HFFc6 (cell line): ENCODE data around the gene PTPN11. TPM values are rescaled to one million over a fixed set of nuclear protein-coding genes. Genes with fewer than 3 reads are reported as not detected.

Experiments
- DNase-seq: peaks from one replicate; pipeline ENCODE4 v3.0.0-alpha.2; 2018
- H3K27ac Mint-ChIP-seq: 2 replicates; pipeline ENCODE4 v1.8.0; 2020; ENCODE audit warnings: mild to moderate bottlenecking, mixed read lengths
- H3K27me3 Mint-ChIP-seq: 2 replicates; pipeline ENCODE4 v1.8.0; 2021; ENCODE audit warnings: mild to moderate bottlenecking, moderate library complexity, mixed read lengths; ENCODE audit not compliant: insufficient read depth
- H3K36me3 Mint-ChIP-seq: 2 replicates; pipeline ENCODE4 v1.8.0; 2021; ENCODE audit warnings: low read depth, mixed read lengths
- H3K4me1 Mint-ChIP-seq: 2 replicates; pipeline ENCODE4 v1.8.0; 2020; ENCODE audit warnings: low read depth, mixed read lengths
- H3K4me3 Mint-ChIP-seq: 2 replicates; pipeline ENCODE4 v1.8.0; 2020; ENCODE audit warnings: mild to moderate bottlenecking, moderate library complexity, mixed read lengths
- H3K9me3 Mint-ChIP-seq: 2 replicates; pipeline ENCODE4 v1.8.0; 2020; ENCODE audit warnings: mild to moderate bottlenecking, mixed read lengths
- CTCF ChIP-seq: fragments of 200-600 bp; sonication (generic); IDR thresholded peaks from 2 replicates; pipeline ENCODE4 v1.5.0; 2021; ENCODE audit warnings: antibody characterized with exemption, mild to moderate bottlenecking
- total RNA-seq, 6 experiments: library from RNA; stranded (reverse); fragmentation: NEBNext Ultra II Directional; extraction: Animal tissue kit (Norgen Biotek cat#: 25700); gene quantifications; 2 replicates in 1 of 6; 3 replicates in 5 of 6; pipeline ENCODE4 v1.2.3, GENCODE V29; 2021

PTPN11 gene
- total RNA-seq, 6 experiments from 2014 or later, result 132 to 160 (median 144) TPM

- Mint-ChIP-seq H3K27me3 (no peaks in the 10 kb centered on the region), H3K27ac (no peak overlapping the region), H3K36me3 (no peaks in the 10 kb centered on the region), H3K4me3 (no peak overlapping the region), H3K4me1 (no peaks in the 10 kb centered on the region), H3K9me3 (no peaks in the 10 kb centered on the region)
- no peak for TF ChIP-seq CTCF
- DNase-seq, result no peak
Measured at GRCh38 chr12:112557951-112558630, 139.3 kb downstream of the PTPN11 start.

Other genes starting within 250 kb of the PTPN11 start
- 10 to 100 TPM; 15.7 to 22.5 (median 18.5) TPM for gene HECTD4, start 36.5 kb upstream of the PTPN11 start, total RNA-seq
- 1,000 to 10,000 TPM; 1,282 to 1,468 (median 1,387) TPM for gene RPL6, start 9.3 kb upstream of the PTPN11 start, total RNA-seq